Measurements from ENCODE around the gene PACS2. TPM values are rescaled to one million over a fixed set of nuclear protein-coding genes. Genes with fewer than 3 reads are reported as not detected.

PACS2 gene
- total RNA-seq, 1 donor from 2014 or later = 64.0 TPM

DNA sequence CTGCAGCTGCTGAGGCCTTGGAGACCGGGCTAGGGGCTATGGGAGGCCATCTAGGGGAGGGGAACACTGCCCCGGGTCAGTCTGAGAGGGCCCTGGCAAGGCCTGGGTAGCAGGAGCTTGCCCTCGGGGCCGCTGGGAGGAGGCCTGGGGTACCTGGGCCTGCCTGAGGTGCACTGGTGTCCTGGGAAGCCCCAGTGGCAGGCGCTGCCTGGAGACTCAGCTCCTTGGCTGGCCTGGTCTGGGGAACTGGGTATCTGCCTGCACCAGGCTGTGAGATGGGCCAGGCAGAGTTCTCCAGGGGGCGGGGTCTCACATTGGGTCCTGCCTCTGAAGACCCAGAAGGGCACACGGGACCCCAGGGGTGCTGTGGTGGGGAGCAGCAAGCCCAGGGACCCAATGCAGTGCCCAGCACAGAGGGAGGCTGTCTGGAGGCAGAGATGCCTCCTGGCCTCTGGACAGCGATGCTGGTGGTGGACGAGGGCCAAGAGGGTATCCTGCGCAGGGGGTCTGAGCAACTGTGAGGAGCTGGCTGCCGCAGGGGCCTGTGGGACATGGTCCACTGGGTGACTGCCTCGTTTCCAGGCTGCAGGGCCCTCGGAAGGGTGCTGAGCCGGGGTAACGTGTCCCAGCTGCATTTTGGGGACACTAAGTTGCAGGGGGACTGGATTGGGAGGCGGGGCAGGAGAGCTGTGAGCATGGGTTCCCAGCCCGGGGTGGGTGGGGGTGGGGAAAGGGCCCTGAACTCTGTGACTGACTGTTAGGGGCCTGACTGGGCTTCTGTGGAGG lies 97.6 kb downstream of the PACS2 start:
- Histone ChIP-seq H3K9me3 (replicated peaks) (no peaks in the 10 kb centered on the region), H3K4me1 (peaks cover 41% of the 10 kb centered on the region), H3K27me3 (ENCODE audit: low read depth) (peaks cover 32% of the 10 kb centered on the region), H3K36me3 (no peaks in the 10 kb centered on the region), H3K27ac (replicated peaks) (no peak overlapping the region), H3K4me3 (peak overlapping the region; percentile 60)
- no peak for TF ChIP-seq CTCF (IDR thresholded peaks at IDR 0.05; ENCODE audit: borderline replicate concordance)
- intact Hi-C loops (cut with micrococcal nuclease) = no loop called here
- no peak for DNase-seq

GRCh38 chr14:105412771-105413543 lies 98.4 kb downstream of the PACS2 start:
- Histone ChIP-seq H3K27me3 (ENCODE audit: low read depth) (peaks cover 32% of the 10 kb centered on the region), H3K9me3 (replicated peaks) (no peaks in the 10 kb centered on the region), H3K4me3 (no peak overlapping the region), H3K27ac (replicated peaks) (no peak overlapping the region), H3K36me3 (no peaks in the 10 kb centered on the region), H3K4me1 (peaks cover 41% of the 10 kb centered on the region)
- TF ChIP-seq CTCF (IDR thresholded peaks at IDR 0.05; ENCODE audit: borderline replicate concordance) = no peak
- DNase-seq = no peak
- intact Hi-C loops (cut with micrococcal nuclease) = no loop called here

- Histone ChIP-seq H3K27ac (replicated peaks) (peak overlapping the region; percentile 92), H3K27me3 (ENCODE audit: low read depth) (peaks cover 32% of the 10 kb centered on the region), H3K4me1 (peaks cover 42% of the 10 kb centered on the region), H3K4me3 (no peak overlapping the region), H3K36me3 (no peaks in the 10 kb centered on the region), H3K9me3 (replicated peaks) (no peaks in the 10 kb centered on the region)
- no peak for TF ChIP-seq CTCF (IDR thresholded peaks at IDR 0.05; ENCODE audit: borderline replicate concordance)
- intact Hi-C loops (cut with micrococcal nuclease) = no loop called here
- no peak for DNase-seq
Measured at GRCh38 chr14:105413544-105413886, 99.0 kb downstream of the PACS2 start.

GRCh38 chr14:105414456-105415371 lies 100.2 kb downstream of the PACS2 start:
- H3K27ac ChIP-seq (replicated peaks) = peak overlapping the region; percentile 92
- peak overlapping the region; percentile 70 for H3K4me3 ChIP-seq
- peaks cover 52% of the 10 kb centered on the region for H3K4me1 ChIP-seq
- peak; percentile 86 for DNase-seq
- no peaks in the 10 kb centered on the region for H3K36me3 ChIP-seq
- peaks cover 27% of the 10 kb centered on the region for H3K27me3 ChIP-seq (ENCODE audit: low read depth)
- H3K9me3 ChIP-seq (replicated peaks) = no peaks in the 10 kb centered on the region
- intact Hi-C loops (cut with micrococcal nuclease) = no loop called here
- TF ChIP-seq CTCF (IDR thresholded peaks at IDR 0.05; ENCODE audit: borderline replicate concordance) = peak; percentile 83
